HT1080 (cell line): Measurements from ENCODE around the gene RFNG. TPM values are rescaled to one million over a fixed set of nuclear protein-coding genes. Genes with fewer than 3 reads are reported as not detected.
"Not testable (repeated sequence)": the region's sequence is repeated elsewhere in the genome, so short reads cannot be mapped to it uniquely, and the experiment has no call there.

Experiments used
- DNase-seq: peaks from one replicate; pipeline ENCODE4 v3.0.0-alpha.2; 2015; ENCODE audit warnings: low read depth
- total RNA-seq: library from RNA; depleted of rRNA; stranded (reverse); fragments of >200 nt; shearing (Covaris generic); gene quantifications from 2 replicates; pipeline ENCODE4 v1.2.3, GENCODE V29; 2014

The RFNG gene
- total RNA-seq, 1 experiment from 2014 or later, result 31.5 TPM

- no peak for DNase-seq
These were observed 4.7 kb downstream of the RFNG start for GRCh38 chr17:82046903-82047302.

DNA sequence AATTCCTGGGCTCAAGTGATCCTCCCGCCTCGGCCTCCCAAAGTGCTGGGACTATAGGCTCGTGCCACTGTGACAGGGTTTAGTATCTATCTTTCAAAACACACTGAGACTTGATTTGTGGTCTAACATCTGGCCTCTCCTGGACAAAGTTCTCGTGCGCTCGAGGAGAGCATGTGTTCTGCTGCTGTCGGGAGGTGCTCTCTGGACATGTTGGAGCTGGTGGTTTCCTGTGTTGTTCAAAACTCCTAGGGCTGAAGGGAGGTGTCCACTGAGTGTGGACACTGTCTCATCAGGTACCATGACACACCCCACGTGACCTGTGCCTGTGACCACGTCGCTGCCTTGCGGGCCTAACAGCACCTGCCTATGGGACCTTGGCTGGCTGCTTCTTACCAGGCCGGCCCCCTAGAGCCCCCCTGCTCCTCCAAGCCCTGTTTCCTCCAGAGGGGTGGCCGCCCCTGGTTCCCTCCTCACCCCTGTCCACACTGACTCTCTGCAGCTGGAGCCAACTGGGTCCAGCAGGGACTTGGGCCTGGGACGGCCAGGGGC lies 5.6 kb downstream of the RFNG start:
- DNase-seq, result no peak

DNA sequence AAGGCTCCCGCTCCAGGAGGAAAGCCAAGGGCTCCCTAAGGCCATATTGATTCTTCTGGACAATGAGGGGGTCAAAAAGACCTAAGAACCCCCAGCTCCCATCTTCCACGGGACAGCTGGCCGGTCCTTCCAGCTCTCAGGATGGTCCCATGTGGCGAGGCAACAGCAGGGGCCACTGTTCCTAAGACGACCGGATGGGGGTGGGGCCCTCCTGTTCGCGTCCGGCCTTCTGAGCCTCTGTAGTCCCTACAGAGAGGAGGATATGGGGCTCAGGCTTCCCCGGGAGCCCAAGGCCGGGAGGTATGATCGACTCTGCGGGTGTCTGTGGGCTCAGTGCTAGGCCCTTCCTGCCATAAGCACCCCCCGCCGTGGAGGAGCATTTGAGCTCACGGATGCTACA lies 8.1 kb downstream of the RFNG start:
- DNase-seq, result no peak

DNA sequence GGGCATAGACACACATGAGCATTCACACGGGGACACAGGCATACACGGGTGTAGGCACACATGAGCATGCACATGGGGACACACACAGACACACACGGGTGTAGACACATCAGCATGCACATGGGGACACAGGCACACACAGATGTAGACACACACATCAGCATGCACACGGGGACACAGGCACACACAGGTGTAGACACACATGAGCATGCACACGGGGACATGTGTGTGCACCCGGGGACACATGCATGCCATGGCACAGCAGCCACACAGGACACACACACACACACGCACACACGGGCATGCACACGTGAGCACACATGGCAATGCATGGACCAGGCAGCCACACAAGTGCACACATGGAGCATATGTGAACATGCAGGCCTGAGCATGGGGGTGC lies 9.0 kb downstream of the RFNG start:
- DNase-seq, result no peak

GRCh38 chr17:82041144-82041814 lies 10.3 kb downstream of the RFNG start:
- no peak for DNase-seq

- DNase-seq, result no peak
These were observed 11.8 kb downstream of the RFNG start for GRCh38 chr17:82039695-82040299.

DNA sequence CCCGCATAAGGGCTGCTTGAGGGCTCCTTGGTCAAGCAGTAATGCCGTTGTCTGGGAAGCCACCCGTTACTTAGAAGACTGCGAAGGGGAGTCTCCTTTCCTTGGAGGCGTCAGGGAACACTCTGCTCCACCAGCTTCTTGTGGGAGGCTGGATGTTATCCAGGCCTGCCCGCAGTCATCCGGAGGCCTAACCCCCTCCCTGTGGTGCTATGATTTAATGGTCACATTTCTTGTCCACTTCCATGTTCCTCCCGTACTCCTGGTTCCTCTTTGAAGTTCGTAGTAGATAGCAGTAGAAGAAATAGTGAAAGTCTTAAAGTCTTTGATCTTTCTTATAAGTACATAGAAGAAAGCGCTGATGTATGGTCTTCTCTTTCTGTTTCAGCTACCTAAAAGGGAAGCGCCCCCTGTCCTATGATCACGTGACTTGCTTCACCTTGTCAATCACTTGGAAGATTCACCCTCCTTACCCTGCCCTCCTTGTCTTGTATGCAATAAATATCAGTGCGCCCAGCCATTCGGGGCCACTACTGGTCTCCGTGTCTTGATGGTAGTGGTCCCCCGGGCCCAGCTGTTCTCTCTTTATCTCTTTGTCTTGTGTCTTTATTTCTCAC lies 12.7 kb downstream of the RFNG start:
- DNase-seq, result not testable (repeated sequence)

DNA sequence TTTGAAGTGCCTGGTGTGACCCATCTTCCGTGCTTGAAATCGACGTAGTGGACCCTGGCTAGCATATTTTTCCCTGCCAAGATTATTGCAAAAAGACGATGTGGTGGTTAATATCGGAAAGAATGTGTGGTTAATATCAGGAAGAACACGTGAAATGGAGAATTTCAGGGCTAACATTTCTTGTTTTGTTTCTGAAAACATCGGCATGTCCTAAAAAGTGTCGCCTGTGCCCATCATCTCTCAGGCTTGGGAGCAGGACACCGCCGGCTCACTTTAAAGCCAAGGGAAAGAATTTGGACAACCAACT lies 13.8 kb downstream of the RFNG start:
- DNase-seq, result no peak

GRCh38 chr17:82037092-82037888 lies 14.3 kb downstream of the RFNG start, which contains the start of gene DCXR:
Gene DCXR, minus strand, starts transcription at chr17:82037697. Its CDS starts 15 bp downstream, at chr17:82037682.
- peak; percentile 96 for DNase-seq

DNA sequence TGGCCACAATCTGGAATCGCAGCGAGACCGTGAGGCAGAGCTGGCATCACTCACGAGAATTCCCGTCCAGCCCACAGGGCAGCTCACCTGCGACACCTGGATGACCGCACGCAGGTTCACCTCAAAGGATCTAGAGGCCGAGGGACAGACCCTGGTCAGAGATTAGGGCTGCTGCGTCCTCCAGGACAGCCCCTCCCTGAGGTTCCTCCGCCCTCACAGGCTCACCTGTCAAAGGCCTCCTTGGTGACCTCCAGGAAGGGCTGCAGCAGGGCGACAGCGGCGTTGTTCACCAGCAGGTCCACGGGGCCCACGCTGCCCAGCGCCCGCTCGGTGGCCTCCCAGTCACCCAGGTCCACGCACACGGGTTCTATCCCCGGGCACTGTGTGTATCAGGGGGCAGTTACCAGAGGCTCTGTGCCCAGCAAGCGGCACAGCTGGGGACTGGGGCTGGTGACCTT lies 14.9 kb downstream of the RFNG start:
- no peak for DNase-seq

DNA sequence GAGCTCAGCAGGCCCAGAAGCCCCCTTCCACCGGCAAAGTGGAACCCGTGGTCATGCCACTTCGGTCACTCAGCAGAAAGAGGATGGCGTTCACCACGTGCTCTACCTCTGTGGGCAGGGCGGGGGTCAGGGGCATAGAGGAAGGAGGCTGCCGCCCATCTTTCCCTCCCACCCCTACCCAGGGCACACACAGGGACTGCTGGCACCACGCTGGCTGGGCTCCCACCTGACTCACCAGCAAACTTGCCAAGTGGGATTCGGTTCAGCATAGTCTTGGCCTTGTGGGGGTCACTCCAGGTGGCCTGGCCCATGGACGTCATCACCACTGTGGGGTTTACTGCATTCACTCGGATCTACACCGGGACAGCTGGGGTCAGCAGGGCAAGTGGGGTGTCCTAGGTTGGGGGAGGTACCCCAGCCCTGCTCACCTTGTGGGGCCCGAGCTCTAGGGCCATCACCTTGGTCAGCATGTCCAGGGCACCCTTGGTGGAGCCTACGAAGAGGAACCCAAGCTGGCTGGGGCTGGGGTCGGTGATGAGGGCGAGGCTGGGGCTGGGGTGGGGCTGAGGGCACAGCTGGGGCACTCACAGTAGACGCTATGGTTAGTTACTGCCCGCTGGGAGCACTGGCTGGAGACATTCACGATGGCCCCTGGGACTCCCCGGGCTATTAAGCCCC lies 15.5 kb downstream of the RFNG start:
- no peak for DNase-seq

DNA sequence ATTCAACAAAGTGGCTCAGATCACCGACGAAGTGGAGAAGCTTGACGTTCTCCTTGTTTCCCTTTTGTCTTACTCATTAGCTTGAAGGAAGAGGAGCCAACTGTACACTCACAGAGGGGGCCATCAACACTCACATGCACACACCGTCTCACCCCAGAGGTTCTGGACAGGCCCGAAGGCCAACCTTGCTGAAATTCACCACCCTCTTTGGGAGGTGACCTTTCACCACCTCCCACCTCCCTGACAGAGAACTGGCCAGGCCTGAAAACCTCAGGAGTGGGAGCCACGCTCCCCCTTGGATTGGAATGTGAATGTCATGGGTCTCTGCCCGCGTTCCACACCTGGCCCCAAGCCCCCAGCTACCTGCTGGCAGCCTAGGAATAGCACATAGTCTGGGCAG lies 16.1 kb downstream of the RFNG start:
- DNase-seq, result no peak

DNA sequence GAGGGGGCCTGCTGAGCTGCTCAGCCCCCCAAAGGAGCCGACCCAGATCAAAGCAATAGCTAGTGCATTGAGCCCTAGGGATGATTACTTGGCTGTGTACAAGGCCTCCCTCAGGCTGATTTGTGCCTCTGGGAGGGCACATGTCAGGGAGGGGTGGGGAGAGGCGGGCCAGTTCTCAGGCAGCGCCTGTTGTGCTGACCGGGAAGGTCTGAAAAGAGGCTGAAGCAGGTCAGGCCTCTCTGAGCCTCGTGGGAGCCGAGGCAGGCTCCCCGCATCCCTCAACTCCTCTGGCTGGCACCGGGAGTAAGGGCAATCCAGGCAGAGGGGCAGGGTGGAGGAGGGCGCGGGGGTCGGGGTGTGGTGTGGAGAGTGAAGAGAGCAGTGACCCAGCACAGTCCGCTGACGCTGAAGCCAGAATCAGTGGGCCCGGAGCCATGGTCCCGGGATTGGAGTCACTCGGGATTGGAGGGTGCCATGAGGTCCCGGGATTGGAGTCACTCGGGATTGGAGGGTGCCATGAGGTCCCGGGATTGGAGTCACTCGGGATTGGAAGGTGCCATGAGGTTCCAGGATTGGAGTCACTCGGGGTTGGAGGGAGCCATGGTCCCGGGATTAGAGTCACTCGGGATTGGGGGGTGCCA lies 17.1 kb downstream of the RFNG start:
- no peak for DNase-seq

- DNase-seq, result no peak
These were observed 18.1 kb downstream of the RFNG start for GRCh38 chr17:82033359-82034085.

DNA sequence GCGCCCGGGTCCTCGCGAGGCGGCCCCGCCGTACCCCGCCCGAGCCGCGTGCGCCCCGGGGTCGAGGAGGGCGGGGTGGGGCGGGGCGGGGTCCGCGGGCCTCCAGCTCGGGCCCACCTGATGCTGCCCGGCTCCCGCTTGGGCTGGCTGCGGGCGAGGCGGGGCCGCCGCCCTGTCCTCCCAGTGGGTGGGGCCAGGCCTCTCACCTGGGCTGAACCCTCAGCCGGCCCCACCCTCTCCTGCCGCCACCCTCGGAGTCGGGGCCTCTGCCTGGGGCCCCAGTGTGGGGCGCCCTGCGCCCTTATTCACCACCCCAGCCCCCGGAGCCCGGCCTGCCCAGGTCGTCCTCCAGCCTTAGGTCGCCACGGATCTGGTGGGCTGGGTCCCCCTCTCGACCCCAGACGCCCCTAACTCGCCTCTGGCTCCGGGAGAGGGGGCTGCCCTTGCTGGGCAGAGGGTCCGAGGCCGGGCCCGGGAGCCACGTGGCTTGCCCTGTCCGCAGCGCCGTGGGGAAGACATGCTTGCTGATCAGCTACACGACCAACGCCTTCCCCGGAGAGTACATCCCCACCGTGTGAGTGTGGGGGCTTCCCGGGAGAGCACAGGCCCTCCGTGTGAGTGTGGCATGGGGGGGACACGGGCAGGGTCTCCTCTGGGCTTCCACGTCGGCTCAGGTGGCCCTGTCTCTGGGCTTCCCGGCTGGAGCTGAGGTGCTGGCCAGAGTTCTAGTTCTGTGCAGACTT lies 19.6 kb downstream of the RFNG start:
- no peak for DNase-seq

GRCh38 chr17:82031303-82031884 lies 20.2 kb downstream of the RFNG start, which contains the start of gene RAC3:
Gene RAC3, plus strand, starts transcription at chr17:82031678. Its CDS starts 84 bp downstream, at chr17:82031762.
- no peak for DNase-seq

GRCh38 chr17:82030470-82031302 lies 20.9 kb downstream of the RFNG start:
- DNase-seq, result peak; percentile 71

GRCh38 chr17:82029990-82030469 lies 21.6 kb downstream of the RFNG start:
- no peak for DNase-seq
